Measurements from ENCODE around the gene CNTLN.

GRCh38 chr9:17491780-17492179, 356.9 kb downstream of the CNTLN start:
- TF ChIP-seq EP300 (IDR thresholded peaks at IDR 0.05), result no peak
- no peak for TF ChIP-seq POLR2A (IDR thresholded peaks at IDR 0.05)
